ENCODE measurements around the gene OSBPL6. TPM values are rescaled to one million over a fixed set of nuclear protein-coding genes. Genes with fewer than 3 reads are reported as not detected.

OSBPL6 gene
- polyA plus RNA-seq, 1 donor (not counting 4 experiments of a cell fraction or from before 2014, with no cell fraction given): 11.6 TPM

- H2AFZ ChIP-seq (ENCODE audit: control insufficient read depth, low read length): no peak overlapping the region
- FAIRE-seq (no peak), DNase-seq (ENCODE audit: low read depth, low spot score) (no peak)
- H3K4me1 ChIP-seq (ENCODE audit: control insufficient read depth, extremely low read depth, insufficient read depth, low read length): peaks cover 16% of the 10 kb centered on the region
- H3K9me3 ChIP-seq (ENCODE audit: control insufficient read depth, low read depth, low read length): no peaks in the 10 kb centered on the region
- no peak overlapping the region for H3K4me3 ChIP-seq (ENCODE audit: control insufficient read depth in 2 of 3, extremely low read depth in 1 of 3, insufficient read depth in 2 of 3, low read depth in 1 of 3, low read length in 3 of 3)
- H4K20me1 ChIP-seq (ENCODE audit: control insufficient read depth, extremely low read depth, insufficient read depth, low read length): no peaks in the 10 kb centered on the region
- no peaks in the 10 kb centered on the region for H3K9me1 ChIP-seq (ENCODE audit: control insufficient read depth, extremely low read depth, insufficient read depth, low read length)
- TF ChIP-seq EZH2 (IDR thresholded peaks at IDR 0.05; ENCODE audit: low read length) (no peak), CTCF (optimal IDR thresholded peaks at IDR 0.05 in 1 of 3, IDR thresholded peaks at IDR 0.05 in 1 of 3, conservative IDR thresholded peaks at IDR 0.05 in 1 of 3; ENCODE audit: extremely low read depth in 1 of 3, insufficient read depth in 2 of 3, low read length in 3 of 3) (no peak)
- dilution Hi-C loops (cut with MboI; ENCODE audit: extremely low pct_ligation_motif_present, low sequenced_read_pairs): no loop called here
- no peaks in the 10 kb centered on the region for H3K27me3 ChIP-seq (ENCODE audit: control insufficient read depth, extremely low read depth, insufficient read depth, low read length)
- no peak overlapping the region for H3K9ac ChIP-seq (ENCODE audit: control insufficient read depth, extremely low read depth, insufficient read depth, low read length)
- no peak overlapping the region for H3K4me2 ChIP-seq (ENCODE audit: control insufficient read depth, extremely low read depth, insufficient read depth, low read depth, low read length)
- H3K79me2 ChIP-seq (ENCODE audit: control insufficient read depth, insufficient read depth, low read length): peaks cover 5% of the 10 kb centered on the region
- no peaks in the 10 kb centered on the region for H3K36me3 ChIP-seq (ENCODE audit: control insufficient read depth in 2 of 2, extremely low read depth in 1 of 2, insufficient read depth in 2 of 2, low read length in 2 of 2)
- H3K27ac ChIP-seq (ENCODE audit: control insufficient read depth, insufficient read depth, low read length): no peak overlapping the region
Observed at GRCh38 chr2:178225006-178225805, 30.9 kb downstream of the OSBPL6 start.

GRCh38 chr2:178227187-178227586 lies 32.9 kb downstream of the OSBPL6 start:
- Histone ChIP-seq H3K27ac (ENCODE audit: control insufficient read depth, insufficient read depth, low read length) (no peak overlapping the region), H3K9me1 (ENCODE audit: control insufficient read depth, extremely low read depth, insufficient read depth, low read length) (no peaks in the 10 kb centered on the region), H3K79me2 (ENCODE audit: control insufficient read depth, insufficient read depth, low read length) (peaks cover 2% of the 10 kb centered on the region), H3K4me2 (ENCODE audit: control insufficient read depth, extremely low read depth, insufficient read depth, low read depth, low read length) (no peak overlapping the region), H3K27me3 (ENCODE audit: control insufficient read depth, extremely low read depth, insufficient read depth, low read length) (no peaks in the 10 kb centered on the region), H3K4me3 (ENCODE audit: control insufficient read depth in 2 of 3, extremely low read depth in 1 of 3, insufficient read depth in 2 of 3, low read depth in 1 of 3, low read length in 3 of 3) (no peak overlapping the region), H4K20me1 (ENCODE audit: control insufficient read depth, extremely low read depth, insufficient read depth, low read length) (no peaks in the 10 kb centered on the region), H2AFZ (ENCODE audit: control insufficient read depth, low read length) (no peak overlapping the region), H3K9ac (ENCODE audit: control insufficient read depth, extremely low read depth, insufficient read depth, low read length) (no peak overlapping the region), H3K9me3 (ENCODE audit: control insufficient read depth, low read depth, low read length) (no peaks in the 10 kb centered on the region), H3K36me3 (ENCODE audit: control insufficient read depth in 2 of 2, extremely low read depth in 1 of 2, insufficient read depth in 2 of 2, low read length in 2 of 2) (no peaks in the 10 kb centered on the region), H3K4me1 (ENCODE audit: control insufficient read depth, extremely low read depth, insufficient read depth, low read length) (peaks cover 22% of the 10 kb centered on the region)
- dilution Hi-C loops (cut with MboI; ENCODE audit: extremely low pct_ligation_motif_present, low sequenced_read_pairs): no loop called here
- DNase-seq (ENCODE audit: low read depth, low spot score): no peak
- TF ChIP-seq CTCF (optimal IDR thresholded peaks at IDR 0.05 in 1 of 3, IDR thresholded peaks at IDR 0.05 in 1 of 3, conservative IDR thresholded peaks at IDR 0.05 in 1 of 3; ENCODE audit: extremely low read depth in 1 of 3, insufficient read depth in 2 of 3, low read length in 3 of 3) (no peak), EZH2 (IDR thresholded peaks at IDR 0.05; ENCODE audit: low read length) (no peak)
- FAIRE-seq: peak; percentile 53

Data from keratinocyte (primary cell).